ENCODE results near the gene GATAD2A.
A peak's percentile ranks its signal among the peaks of the same experiment; 100 is the strongest.

Gene GATAD2A

DNA sequence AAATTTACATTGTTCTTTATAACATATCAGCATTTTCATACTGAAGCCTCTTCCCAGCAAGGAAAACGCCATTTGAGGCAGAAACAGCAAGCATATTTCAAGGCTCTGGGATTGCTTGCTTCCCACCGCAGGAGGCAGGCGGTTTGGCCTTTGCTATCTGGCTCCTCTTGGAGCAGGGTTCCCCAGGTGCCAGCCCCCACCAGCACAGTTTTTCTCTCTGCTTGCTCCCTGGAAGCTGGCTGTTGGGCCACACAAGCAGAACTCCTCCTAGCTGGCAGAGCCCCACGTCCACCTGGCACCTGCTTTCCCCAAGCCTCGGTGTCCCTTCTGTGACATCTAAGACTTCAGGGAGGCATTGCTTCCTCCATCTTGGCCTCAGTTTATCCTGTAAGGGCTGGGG, 16.7 kb downstream of the GATAD2A start:
- no peak for DNase-seq (ENCODE audit: low spot score)

DNA sequence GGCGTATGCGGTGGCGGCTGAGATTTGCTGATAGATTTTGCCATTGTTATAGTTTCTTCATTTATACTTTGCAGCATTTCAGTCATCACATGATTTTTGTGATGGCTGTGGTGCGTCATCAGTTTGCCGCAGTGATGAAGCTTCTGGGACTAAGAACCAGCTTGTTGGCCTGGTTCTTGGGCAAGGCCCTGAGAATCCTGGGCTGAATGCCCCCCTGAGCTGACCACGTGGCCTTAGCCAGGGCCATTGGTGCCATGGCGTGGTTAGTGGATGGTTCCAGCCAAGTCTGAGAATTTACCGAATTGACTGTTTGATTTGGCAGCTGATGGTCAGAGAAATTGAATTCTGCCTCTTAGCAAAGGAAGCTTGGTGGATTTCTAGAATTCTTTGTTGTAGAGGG, 17.8 kb downstream of the GATAD2A start:
- no peak for DNase-seq (ENCODE audit: low spot score)

DNA sequence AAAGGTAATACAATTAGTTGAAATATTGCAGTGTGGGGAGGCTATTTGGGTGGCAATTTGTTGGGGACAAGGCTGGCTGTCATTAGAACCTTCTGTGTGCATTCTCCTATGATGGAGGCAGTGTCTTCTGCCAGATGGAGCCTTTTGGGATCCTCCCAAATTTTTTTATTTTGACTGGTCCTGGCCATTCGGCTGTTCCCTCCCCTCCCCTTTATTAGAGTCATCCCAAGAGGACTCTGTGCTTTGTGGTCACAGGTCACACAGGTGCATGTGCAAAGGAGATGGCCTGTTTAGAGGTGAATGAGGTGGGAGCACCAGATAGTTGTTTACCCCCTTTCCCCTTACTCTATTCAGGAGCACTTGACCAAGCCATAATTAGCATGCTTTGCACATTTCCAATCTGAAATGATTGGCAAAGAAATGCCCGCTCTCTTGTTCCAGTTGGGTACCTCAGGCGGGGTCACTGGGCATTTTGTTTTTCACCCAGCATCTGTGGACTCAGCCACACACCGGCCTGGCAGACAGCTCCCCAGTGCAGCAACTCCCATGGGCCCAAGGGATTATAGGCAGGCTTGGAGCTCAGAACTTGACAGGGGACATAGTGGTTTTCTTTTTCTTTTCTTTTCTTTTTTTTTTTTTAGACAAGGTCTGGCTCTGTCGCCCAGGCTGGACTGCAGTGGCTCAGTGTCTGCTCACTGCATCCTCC, 19.8 kb downstream of the GATAD2A start:
- DNase-seq (ENCODE audit: low spot score) = no peak

DNA sequence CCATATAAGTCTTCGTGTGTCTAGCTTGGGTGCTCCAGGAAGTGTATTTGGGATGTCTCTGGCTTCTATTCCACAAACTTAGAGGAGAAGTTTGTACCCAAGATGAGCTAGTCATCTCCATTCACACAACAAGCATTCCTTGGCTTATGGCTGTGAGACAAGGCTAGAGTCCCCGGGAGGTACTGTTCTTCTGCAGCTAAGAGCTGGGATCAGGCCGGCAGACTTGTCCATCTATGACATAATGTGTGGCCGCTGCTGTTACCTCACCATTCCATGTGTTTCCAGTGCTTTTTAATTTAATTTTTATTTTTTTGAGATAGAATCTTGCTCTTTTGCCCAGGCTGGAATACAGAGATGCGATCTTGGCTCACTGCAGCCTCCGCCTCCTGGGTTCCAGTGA, 20.7 kb downstream of the GATAD2A start:
- no peak for DNase-seq (ENCODE audit: low spot score)

DNA sequence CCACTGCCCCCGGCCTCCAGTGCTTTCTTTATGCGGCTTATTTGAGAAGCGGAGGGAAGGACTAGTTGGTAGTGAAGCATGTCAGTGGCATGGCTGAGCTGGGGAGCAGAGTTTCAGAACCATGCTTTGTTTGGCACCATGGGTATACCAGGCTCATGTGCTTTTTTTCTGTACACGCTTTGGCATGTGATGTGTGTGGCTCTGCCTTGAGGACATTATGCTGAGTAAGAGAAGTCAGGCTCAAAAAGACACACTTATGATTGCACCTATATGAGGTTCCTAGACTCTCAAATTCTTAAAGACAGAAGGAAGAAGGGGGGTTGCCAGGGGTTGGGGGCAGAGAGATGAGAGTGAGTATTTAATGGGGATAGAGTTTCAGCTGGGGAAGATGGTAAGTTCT, 21.3 kb downstream of the GATAD2A start:
- no peak for DNase-seq (ENCODE audit: low spot score)

DNA sequence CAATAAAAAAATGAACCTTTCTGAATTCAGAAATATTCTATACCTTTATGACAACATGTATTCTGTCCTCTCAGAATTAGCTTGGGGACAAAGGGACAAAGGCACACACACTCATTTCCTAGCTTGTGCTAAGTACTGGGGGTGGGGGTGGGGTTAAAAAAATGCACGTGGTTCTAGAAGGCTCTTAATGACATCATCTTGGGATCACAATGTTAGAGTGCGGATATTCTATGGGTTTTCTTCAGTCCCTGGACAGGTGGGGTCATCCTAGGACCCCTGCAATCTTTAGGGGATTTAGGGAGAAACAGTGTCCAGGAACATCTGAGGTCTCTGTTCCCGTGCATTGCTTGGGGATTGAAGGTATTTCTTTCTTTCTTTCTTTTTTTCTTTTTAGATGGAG, 21.8 kb downstream of the GATAD2A start:
- no peak for DNase-seq (ENCODE audit: low spot score)

DNA sequence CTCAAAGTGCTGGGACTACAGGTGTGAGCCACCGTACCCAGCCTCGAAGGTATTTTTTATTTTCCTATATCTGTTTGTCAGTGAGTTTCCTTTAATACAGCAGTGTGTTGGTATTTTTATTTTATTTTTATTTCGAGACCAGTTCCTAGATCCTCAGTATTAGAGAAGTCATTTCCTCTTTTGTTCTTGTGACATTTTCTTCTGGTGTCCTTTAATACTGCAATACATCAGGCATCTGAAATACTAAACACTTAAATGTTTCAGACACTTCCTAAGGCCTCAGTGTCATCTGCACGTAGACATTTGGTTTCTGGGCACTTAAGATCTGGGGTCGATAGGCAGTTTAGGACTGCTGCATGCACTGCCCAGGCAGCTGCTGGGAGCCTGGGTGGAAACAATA, 22.5 kb downstream of the GATAD2A start:
- DNase-seq (ENCODE audit: low spot score) = no peak

DNA sequence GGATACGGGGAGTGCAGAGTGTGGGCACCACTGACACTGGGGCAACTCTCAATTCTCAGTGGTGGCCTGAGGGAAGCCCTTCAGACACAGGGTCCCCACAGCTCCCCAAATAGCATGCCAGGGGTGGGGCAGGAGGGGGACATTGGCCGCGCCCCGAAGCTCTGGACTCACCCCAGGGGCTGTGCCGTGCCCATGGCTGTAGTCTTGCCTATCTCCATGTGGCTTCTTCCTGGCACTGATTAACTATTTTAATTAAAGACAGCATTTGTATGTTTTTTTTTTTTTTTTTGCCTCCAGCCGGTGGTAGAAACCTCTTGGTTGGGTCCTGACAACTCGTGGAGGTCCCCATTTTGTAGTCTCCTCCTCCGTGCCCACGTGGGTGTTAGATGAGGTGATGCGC, 23.3 kb downstream of the GATAD2A start:
- DNase-seq (ENCODE audit: low spot score) = no peak

DNA sequence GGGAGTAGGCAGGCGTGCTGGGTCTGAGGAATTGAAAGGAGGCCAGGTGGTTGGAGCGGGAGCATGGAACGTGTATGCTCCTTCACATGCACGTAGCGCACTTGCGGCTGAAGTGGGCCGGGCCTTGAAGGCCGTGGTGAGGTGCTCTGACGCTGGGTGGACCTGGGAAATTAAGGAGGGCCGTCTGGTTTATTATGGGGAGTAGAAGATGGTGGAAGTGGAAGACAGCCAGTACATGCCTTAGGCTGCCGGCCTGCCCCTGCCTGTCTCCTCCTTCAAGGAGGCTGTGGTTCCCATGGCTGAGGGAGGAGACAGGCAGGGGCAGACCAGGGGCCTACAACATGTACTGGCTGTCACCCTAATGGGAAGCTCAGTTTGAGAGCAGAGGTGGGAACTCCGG, 23.9 kb downstream of the GATAD2A start:
- no peak for DNase-seq (ENCODE audit: low spot score)

DNA sequence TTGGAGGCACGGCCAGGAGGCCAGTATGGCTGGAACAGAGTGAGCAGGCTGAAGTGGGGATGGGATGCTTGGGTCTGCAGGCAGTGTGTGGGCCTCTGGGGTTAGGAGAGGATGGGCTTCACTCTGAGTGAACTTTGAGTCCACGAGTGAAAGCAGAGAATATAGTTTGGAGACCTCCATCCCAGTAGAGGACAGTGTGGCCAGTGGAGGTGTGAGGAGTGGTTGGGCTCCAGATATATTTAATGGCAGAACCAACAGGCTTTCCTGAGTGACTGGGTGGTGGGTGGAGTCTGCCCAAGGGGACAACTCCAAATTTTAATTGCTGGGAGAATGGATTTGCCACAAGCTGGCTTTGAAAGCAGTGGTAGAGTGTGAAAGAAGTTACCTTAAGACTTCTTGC, 27.3 kb downstream of the GATAD2A start:
- no peak for DNase-seq (ENCODE audit: low spot score)

DNA sequence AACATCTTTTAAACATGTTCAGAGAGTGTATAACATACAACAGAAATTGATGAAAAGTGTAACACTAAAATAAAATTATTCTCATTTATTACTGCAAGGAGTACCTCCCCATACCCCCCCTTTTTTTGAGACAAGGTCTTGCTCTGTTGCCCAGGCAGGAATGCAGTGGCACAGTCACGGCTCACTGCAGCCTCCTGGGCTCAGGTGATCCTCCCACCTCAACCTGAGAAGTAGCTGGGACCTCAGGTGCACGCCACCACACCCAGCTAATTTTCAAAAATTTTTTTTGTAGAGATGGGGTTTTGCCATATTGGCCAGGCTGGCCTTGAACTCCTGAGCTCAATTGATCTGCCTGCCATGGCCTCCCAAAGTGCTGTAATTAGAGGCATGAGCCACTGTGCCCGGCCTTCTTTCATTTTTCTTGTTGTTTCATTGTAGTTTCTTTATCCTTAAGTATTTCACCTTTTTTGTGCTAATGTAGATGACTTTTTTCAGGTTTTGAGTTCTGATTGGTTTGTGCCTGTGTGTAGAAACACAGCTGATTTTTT, 28.3 kb downstream of the GATAD2A start:
- DNase-seq (ENCODE audit: low spot score) = no peak

DNA sequence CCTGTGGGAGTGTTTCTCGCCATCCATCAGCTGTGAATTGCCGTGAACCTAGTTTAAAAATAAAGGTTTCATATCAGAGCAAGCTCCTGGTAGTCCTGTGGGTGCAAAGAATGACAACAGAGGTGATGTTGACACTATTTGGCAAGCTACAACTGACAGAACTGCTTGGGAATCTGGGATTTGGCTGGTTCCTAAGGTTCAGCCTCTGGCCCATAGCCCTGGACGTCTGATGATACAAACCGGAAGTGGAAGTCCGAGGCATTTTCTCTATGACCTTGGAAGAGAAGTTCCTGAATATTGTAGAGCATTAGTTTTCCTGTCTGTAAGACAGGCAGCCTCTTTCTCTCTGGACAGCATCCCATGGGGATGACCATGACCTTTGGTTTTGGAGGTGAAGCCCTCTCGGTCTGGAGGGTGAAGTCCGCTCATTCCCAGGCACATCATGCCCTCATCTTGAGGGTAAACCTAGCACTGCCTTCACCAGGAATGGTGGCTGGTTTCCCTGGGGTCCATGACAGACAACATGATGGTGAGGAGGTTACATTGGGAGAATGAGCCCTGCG, 29.1 kb downstream of the GATAD2A start:
- DNase-seq (ENCODE audit: low spot score) = peak; percentile 87

DNA sequence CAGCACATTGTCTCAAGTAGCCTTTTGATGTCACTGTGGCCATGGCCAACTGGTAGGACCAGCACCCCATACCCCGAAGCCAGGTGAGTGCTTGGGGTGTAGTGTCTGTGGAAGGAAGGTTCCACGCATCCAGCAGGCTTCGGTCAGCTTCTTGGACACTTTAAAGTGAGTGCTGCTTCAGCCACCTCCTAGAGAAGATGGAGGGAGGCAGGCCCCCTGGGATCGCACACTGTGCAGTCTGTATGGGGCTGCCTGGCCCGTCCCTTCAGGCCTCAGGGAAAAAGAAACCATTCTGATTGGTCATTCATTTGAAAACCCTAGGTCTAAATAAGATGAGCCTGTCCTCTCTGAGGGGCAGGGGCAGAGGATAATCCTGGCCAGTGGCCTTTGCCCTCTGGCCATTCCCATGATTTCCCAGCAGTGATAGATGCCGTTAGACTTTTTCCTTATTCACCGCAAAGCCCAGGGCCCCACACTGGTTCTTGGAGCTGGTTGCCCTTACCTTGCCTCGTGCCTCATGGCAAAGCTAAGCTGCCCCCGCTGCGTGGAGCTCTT, 30.7 kb downstream of the GATAD2A start:
- DNase-seq (ENCODE audit: low spot score) = no peak

DNA sequence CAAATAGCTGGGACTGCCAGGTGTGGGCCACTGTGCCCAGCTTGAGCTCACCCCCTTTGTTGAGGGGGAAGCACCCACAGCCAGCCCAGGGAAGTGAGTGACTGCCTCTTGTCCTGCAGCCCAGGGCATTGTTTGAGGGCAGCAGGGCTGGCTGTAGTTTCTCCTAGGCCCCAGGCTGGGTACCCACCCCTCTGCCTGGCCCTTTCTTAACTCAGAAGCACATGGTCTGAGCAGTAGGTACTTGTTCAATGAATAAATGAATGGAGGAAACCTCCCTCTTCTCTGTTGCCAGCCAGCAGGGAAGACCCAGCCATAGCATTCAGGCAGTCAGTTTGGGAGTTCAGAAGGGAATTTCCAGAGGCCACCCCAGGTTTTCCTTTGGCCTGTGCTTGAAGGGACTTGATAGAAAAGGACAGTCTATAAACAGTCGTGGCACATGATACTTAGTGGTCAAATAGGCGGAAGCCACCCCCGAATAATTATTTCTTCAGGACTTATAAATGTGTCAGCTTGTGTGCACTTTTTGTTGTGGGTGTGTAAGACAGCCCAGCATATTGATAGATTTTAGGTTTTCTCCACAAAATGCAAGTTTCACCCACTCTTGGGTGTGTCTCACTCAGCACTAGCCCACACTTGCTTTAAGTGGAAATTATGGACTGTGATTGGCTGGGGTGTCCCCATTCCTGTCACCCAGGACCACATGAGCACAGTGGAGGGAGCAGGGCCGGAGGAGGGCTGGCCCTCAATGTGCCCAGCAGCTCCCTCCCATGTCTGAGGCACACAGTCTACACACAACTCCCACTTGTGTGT, 33.1 kb downstream of the GATAD2A start:
- no peak for DNase-seq (ENCODE audit: low spot score)

DNA sequence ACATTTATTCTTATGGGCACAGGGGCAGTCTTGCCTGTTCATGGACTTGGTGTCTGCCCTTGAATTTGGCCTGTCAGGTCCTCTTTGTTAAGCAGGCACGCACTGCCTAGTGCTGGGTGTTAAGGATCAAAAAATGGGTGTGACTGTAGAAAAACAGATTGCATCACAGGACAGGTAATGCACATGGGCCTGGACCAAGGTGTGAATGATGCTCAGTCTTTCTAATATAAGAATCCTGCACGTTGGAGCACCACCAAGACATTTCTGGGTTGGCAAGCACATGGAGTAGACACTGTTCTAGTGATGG, 33.7 kb downstream of the GATAD2A start:
- no peak for DNase-seq (ENCODE audit: low spot score)

DNA sequence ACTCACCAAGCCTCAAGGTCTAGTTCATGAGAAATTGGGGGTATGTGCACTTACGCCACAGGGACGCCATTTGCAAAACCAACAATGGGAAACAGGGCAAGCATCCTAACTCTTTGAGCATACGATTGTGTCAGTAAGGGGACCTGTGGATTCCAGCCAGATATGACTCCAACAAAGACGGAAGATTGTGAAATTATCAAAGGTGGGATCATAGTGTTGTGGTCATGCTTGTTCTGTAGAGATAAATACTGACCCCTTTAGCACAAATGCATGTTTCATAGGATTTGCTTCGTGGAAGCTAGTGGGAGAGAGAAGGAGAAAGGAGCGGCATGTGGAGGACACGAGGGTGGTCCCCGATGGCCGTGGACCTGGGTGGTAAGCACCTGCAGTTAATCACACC, 37.8 kb downstream of the GATAD2A start:
- DNase-seq (ENCODE audit: low spot score) = no peak

DNA sequence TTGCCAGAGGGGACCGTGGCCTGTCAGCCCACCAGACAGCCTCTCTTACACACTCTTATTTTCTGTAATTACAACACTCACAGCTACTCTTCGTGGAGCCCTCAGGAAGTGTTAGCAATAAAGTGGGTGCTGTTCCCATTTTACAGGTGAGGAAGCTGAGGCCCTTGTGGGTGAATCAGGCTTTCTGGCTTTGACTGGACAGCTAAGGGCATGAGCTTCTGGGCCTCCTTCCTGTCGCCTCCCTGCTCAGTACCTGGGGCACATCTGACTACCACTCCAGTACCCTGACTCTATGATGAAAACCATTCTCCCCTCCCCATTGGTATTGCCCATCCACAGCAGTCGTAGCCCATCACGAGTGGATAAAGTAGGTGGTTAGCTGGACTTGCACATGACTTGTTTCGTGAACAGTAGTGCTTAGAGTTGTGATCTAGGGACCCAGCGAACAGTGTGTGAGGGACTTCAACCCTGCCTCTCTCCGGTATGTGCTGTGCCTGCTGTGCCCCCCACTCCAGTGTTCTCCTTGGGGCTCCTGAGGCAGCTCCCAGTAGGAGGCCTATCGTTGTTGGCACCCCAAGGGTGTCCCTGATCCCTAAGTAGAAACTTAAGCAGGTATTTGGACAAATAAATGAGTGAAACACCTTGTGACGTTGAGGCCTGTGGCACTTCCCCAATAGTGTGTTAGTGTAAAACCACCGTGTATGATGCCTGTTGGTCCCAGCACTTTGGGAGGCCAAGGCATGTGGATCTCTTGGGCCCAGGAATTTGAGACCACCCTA, 38.6 kb downstream of the GATAD2A start:
- no peak for DNase-seq (ENCODE audit: low spot score)

DNA sequence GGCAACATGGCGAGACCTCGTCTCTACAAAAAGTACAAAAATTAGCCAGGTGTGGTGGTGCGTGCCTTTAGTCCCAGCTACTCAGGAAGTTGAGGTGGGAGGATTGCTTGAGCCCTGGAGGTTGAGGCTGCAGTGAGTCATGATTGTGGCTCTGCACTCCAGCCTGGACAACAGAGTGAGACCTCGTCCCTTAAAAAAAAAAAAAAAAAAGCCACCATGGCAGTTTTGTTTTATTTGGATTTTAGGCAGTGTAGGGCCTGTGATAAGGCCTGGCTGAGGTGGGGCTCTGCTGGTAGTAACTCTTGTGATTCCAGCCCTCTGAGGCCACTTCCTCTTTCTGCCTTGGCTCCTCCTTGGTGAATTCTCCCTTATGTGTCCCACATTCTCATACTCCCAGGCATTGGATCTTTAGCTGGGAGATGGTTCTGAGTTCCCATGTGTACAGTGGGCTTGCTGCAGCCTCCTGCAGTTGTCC, 39.2 kb downstream of the GATAD2A start:
- peak; percentile 57 for DNase-seq (ENCODE audit: low spot score)

DNA sequence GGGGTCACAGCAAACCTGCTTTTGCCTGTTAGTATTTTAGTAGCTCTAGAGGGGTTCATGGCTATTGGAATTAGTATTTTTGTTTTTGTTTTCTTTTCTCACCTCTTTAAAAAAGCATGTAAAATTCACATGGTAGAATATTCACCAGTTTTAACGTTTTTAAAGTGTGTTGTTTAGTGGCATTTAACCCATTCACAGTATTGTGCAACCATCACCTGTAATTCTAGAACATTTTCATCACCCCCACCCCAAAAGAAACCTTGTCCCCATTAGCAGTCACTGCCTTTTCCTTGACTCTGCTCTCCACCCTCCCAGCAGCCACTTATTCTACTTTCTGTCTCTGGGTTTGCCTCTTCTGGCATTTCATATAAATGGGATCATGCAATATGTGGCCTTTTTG, 39.8 kb downstream of the GATAD2A start:
- no peak for DNase-seq (ENCODE audit: low spot score)

DNA sequence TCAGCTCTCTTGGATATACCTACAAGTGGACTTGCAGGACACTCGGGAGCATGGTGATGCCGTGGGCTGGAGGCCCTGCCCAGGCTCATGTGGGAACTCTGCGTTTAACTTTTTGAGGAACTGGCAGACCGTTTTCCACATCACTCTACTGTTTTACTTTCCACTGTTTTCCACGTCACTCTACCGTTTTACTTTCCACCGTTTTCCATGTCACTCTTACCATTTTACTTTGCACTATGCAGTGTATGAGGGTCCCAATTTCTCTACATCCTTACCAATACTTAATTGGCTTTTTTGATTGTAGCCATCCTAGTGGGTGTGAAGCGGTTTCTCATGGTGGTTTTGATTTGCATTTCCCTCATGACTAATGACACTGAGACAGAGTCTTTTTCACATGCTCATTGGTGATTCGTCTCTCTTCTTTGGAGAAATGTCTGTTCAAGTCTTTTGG, 40.5 kb downstream of the GATAD2A start:
- no peak for DNase-seq (ENCODE audit: low spot score)

DNA sequence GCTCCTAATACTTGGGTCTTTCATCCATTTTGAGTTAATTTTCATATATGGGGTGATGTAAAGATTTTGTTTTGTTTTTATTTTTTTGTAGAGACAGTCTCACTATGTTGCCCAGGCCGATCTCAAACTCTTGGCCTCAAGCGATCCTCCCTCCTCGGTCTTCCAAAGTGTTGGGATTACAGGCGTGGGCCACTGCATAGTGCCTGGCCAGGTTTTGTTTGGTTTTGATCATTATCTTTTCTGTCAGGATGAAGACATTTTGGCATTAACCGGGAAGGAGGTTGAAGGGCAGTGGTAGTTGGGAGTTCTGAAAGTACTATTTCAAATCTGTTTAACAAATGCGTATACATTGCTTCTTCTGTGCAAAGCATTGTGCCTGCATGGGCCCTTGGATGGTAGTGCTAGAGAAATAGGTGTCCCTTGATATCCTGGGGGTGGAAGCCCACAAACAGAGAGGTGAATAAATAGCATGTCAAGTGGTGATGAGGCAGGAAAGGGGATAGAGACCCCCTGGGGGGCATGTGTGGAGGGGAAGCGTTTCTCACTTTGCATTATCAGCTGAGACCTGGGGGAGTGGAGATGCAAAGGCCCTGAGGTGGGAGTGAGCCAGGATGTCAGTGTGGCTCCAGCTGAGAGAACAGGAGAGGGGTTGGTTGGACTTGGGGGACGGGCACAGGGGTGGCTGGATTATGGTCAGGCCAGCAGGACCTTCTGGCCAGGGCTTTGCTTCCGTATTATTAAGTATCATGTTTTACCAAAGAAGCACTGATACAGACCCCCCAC, 41.4 kb downstream of the GATAD2A start:
- DNase-seq (ENCODE audit: low spot score) = no peak

Data from AG08395 (cell line).